Measurements from ENCODE around the gene ANGPTL3. TPM values are rescaled to one million over a fixed set of nuclear protein-coding genes. Genes with fewer than 3 reads are reported as not detected.

ANGPTL3 gene
- total and polyA plus RNA-seq, 10 of the 15 experiments (the other 5 are each of a cell fraction or from before 2014, with no cell fraction given): 0.05 to 0.15 (median 0.07) TPM; not detected in 7

- H3K4me2 ChIP-seq (ENCODE audit: control insufficient read depth, insufficient read depth): no peak overlapping the region
- no peak for DNase-seq (ENCODE audit: low read depth, low spot score)
- ChIA-PET SMC1A (ENCODE audit: uncharacterized antibody, unreplicated experiment) (no interaction called here), POLR2A (no interaction called here), CTCF (no interaction called here), RAD21 (ENCODE audit: unreplicated experiment) (no interaction called here)
- WGBS (ENCODE audit: insufficient coverage, insufficient replicate concordance, low lambda C conversion rate, missing lambda C conversion rate): 23% methylated on average over 2 of the region's 2 CpGs
- no peaks in the 10 kb centered on the region for H4K20me1 ChIP-seq (ENCODE audit: control insufficient read depth, insufficient read depth)
- intact Hi-C loops (cut with micrococcal nuclease; ENCODE audit: unreplicated experiment) (no loop called here), in situ Hi-C loops (cut with MboI) (no loop called here)
- H3K4me3 ChIP-seq: no peak overlapping the region
- H3K9ac ChIP-seq (ENCODE audit: control insufficient read depth, insufficient read depth, low read length): no peak overlapping the region
- no peaks in the 10 kb centered on the region for H3K4me1 ChIP-seq (ENCODE audit: control insufficient read depth, insufficient read depth, low read length)
- FAIRE-seq: no peak
- no peaks in the 10 kb centered on the region for H3K36me3 ChIP-seq (ENCODE audit: control insufficient read depth in 2 of 2, insufficient read depth in 2 of 2, low read length in 1 of 2)
- BruUV-seq (replicated peaks): no TSS peak
- ATAC-seq: no peak
- H2AFZ ChIP-seq (ENCODE audit: control insufficient read depth, low read depth, low read length): no peak overlapping the region
- H3K27ac ChIP-seq (ENCODE audit: control insufficient read depth, insufficient read depth): no peak overlapping the region
- H3K27me3 ChIP-seq (replicated peaks in 1 of 2; ENCODE audit: control insufficient read depth in 2 of 2, insufficient read depth in 2 of 2, low read length in 1 of 2): no peaks in the 10 kb centered on the region
- no peaks in the 10 kb centered on the region for H3K79me2 ChIP-seq (ENCODE audit: control insufficient read depth, insufficient read depth, low read length)
- H3K9me3 ChIP-seq (replicated peaks; ENCODE audit: control insufficient read depth, insufficient read depth, low read length): no peaks in the 10 kb centered on the region
- TF ChIP-seq HDAC2 (IDR thresholded peaks at IDR 0.05) (no peak), TBL1XR1 (IDR thresholded peaks at IDR 0.05; ENCODE audit: low read depth, low read length) (no peak), LARP7 (IDR thresholded peaks at IDR 0.05) (no peak), REST (IDR thresholded peaks at IDR 0.05; ENCODE audit: low read depth, low read length) (no peak), SMAD5 (IDR thresholded peaks at IDR 0.05; ENCODE audit: low read depth) (no peak), IKZF2 (IDR thresholded peaks at IDR 0.05) (no peak), ASH2L (IDR thresholded peaks at IDR 0.05; ENCODE audit: borderline replicate concordance, low read depth) (no peak), FOXM1 (IDR thresholded peaks at IDR 0.05; ENCODE audit: low read depth, low read length) (no peak), HCFC1 (IDR thresholded peaks at IDR 0.05; ENCODE audit: low read length) (no peak), IRF4 (IDR thresholded peaks at IDR 0.05; ENCODE audit: low read depth, low read length) (no peak), IRF5 (IDR thresholded peaks at IDR 0.05; ENCODE audit: borderline replicate concordance) (no peak), CHD4 (IDR thresholded peaks at IDR 0.05) (no peak), PRDM15 (CRISPR knock-in tag; IDR thresholded peaks at IDR 0.05) (no peak), SPI1 (IDR thresholded peaks at IDR 0.05; ENCODE audit: borderline replicate concordance, insufficient read depth, low read depth, low read length) (no peak), ZNF217 (IDR thresholded peaks at IDR 0.05) (no peak)
Observed at GRCh38 chr1:62593825-62594394, 3.4 kb upstream of the ANGPTL3 start.

Data from GM12878 (cell line).